ENCODE results near the gene C11orf54.
"Not testable (repeated sequence)": the region's sequence is repeated elsewhere in the genome, so short reads cannot be mapped to it uniquely, and the experiment has no call there.

The C11orf54 gene

GRCh38 chr11:93740730-93741093 lies 760 bp upstream of the C11orf54 start:
- TF ChIP-seq, protein P1, sequence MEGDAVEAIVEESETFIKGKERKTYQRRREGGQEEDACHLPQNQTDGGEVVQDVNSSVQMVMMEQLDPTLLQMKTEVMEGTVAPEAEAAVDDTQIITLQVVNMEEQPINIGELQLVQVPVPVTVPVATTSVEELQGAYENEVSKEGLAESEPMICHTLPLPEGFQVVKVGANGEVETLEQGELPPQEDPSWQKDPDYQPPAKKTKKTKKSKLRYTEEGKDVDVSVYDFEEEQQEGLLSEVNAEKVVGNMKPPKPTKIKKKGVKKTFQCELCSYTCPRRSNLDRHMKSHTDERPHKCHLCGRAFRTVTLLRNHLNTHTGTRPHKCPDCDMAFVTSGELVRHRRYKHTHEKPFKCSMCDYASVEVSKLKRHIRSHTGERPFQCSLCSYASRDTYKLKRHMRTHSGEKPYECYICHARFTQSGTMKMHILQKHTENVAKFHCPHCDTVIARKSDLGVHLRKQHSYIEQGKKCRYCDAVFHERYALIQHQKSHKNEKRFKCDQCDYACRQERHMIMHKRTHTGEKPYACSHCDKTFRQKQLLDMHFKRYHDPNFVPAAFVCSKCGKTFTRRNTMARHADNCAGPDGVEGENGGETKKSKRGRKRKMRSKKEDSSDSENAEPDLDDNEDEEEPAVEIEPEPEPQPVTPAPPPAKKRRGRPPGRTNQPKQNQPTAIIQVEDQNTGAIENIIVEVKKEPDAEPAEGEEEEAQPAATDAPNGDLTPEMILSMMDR (conservative IDR thresholded peaks at IDR 0.05; ENCODE audit: low read depth, low read length): no peak
- DNase-seq (ENCODE audit: low read depth): no peak
- H3K4me3 ChIP-seq (ENCODE audit: low read length): peak overlapping the region; percentile 97

- TF ChIP-seq, protein P1 (conservative IDR thresholded peaks at IDR 0.05; ENCODE audit: low read depth, low read length): no peak
- H3K4me3 ChIP-seq (ENCODE audit: low read length): peak overlapping the region; percentile 97
- no peak for DNase-seq (ENCODE audit: low read depth)
These were observed 382 bp downstream of the C11orf54 start for GRCh38 chr11:93741882-93742226.

DNA sequence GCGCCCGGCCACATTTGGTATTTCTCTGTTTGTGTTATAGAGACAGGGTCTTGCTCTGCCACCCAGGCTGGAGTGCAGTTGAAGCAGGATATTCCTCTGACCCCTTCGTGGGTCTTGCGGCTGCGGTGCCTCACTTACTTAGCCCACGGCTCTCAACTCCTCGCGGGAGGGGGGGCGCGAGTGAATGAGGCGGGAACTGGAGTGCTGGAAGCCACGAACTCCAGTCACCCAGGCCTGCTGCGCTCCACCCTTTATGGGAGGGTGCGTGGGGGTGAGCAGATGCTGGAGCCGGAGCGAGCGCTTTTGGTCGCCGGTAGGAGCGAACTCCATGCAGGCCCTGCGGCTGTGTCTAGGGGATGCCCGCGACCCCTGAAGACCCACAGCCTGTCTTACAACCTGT lies 1.8 kb downstream of the C11orf54 start:
- TF ChIP-seq, protein P1 (conservative IDR thresholded peaks at IDR 0.05; ENCODE audit: low read depth, low read length): no peak
- H3K4me3 ChIP-seq (ENCODE audit: low read length): no peak overlapping the region
- DNase-seq (ENCODE audit: low read depth): no peak

GRCh38 chr11:93744669-93745004 lies 3.2 kb downstream of the C11orf54 start:
- TF ChIP-seq, protein P1 (conservative IDR thresholded peaks at IDR 0.05; ENCODE audit: low read depth, low read length): no peak
- H3K4me3 ChIP-seq (ENCODE audit: low read length): no peak overlapping the region
- no peak for DNase-seq (ENCODE audit: low read depth)

- DNase-seq (ENCODE audit: low read depth): not testable (repeated sequence)
- H3K4me3 ChIP-seq (ENCODE audit: low read length): peak overlapping the region; percentile 11
These were observed 3.7 kb downstream of the C11orf54 start for GRCh38 chr11:93745005-93745755.

GRCh38 chr11:93746101-93746500 lies 4.6 kb downstream of the C11orf54 start:
- H3K4me3 ChIP-seq (ENCODE audit: low read length): no peak overlapping the region
- TF ChIP-seq, protein P1 (conservative IDR thresholded peaks at IDR 0.05; ENCODE audit: low read depth, low read length): no peak
- no peak for DNase-seq (ENCODE audit: low read depth)

DNA sequence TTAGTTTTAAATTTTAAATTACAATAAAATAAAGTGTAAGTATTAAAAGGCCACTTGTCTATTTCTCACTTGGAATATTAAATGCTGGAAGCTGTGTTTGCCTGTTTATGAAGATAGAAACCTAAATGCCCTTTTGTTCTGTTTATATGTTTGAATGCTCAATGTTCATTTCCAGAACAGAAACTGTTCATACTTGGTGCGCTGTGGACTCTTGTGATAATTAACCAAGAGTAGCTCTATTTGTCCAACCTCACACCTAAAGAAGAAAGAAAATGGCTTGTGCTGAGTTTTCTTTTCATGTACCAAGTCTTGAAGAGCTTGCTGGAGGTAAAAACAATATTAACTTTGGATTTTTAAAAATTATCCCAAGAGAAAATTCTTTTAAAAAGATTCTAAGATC lies 5.7 kb downstream of the C11orf54 start:
- H3K4me3 ChIP-seq (ENCODE audit: low read length): no peak overlapping the region
- no peak for DNase-seq (ENCODE audit: low read depth)

More for the DNA sequence above, 5.7 kb downstream of the C11orf54 start:
- TF ChIP-seq, protein P1 (conservative IDR thresholded peaks at IDR 0.05; ENCODE audit: low read depth, low read length): no peak
